ENCODE results near the gene METTL15. TPM values are rescaled to one million over a fixed set of nuclear protein-coding genes. Genes with fewer than 3 reads are reported as not detected.

The METTL15 gene
- total and polyA plus RNA-seq, 2 of the 8 experiments (the other 6 are each of a cell fraction or from before 2014, with no cell fraction given) = 5.4 to 10.5 TPM

DNA sequence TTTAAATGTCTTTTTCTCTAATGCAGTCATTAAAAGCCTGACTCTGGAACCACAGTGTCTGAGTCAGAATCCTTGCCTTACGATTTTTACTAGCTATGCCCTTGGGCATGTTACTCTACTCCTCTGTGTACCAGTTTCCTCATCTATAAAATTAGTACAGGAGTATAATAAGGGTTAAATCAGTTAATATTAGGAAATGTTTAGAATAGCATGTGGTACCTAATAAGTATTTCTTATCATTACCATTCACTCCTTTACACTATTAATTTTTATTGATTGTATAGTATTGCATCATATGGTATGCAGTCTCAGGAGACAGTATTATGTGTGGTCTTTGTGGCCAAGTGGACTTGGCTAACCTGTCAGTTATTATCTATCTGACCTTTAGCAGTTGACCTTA is 68.2 kb downstream of the METTL15 start (continued):
- TF ChIP-seq TBP (IDR thresholded peaks at IDR 0.05; ENCODE audit: low read depth, low read length) = no peak

DNA sequence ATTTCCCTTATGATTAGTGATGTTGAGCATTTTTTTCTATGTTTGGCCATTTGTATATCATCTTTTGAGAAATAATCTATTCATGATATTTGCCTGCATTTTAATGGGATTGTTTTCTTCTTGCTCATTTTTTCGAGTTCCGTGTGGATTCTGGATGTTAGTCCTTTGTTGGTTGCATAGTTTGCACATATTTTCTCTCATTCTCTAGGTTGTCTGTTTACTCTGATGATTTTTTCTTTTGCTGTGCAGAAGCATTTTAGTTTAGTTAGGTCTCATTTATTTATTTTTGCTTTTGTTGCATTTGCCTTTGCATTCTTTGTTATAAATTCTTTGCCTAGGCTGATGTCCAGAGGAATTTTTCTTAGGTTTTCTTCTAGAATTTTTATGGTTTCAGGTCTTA is 87.3 kb downstream of the METTL15 start:
- Histone ChIP-seq H3K14ac (ENCODE audit: insufficient read length) (no peak overlapping the region), H4K20me1 (replicated peaks in 1 of 2; ENCODE audit: control insufficient read depth in 1 of 2, insufficient read depth in 2 of 2, low read length in 2 of 2) (peaks cover 0 to 1% of the 10 kb centered on the region in 2 experiments), H3K23me2 (ENCODE audit: low read depth, low read length) (no peaks in the 10 kb centered on the region), H3K23ac (ENCODE audit: insufficient read length) (no peak overlapping the region), H2AFZ (ENCODE audit: low read length) (no peak overlapping the region), H2BK12ac (ENCODE audit: low read depth, low read length) (no peak overlapping the region), H3K79me1 (ENCODE audit: low read depth, low read length) (no peaks in the 10 kb centered on the region), H3K4me2 (ENCODE audit: insufficient read depth in 1 of 2, low read depth in 2 of 2, low read length in 2 of 2) (no peak overlapping the region), H3K4ac (replicated peaks; ENCODE audit: insufficient read length, low read depth, low read length) (no peak overlapping the region), H2BK120ac (replicated peaks; ENCODE audit: low read depth, low read length) (no peak overlapping the region), H2BK5ac (ENCODE audit: low read depth, low read length) (no peak overlapping the region), H4K5ac (ENCODE audit: insufficient read length, low read depth, low read length) (no peak overlapping the region), H3K4me1 (replicated peaks in 1 of 4; ENCODE audit: control insufficient read depth in 3 of 4, insufficient read depth in 4 of 4, low read length in 3 of 4) (no peaks in the 10 kb centered on the region), H3K56ac (replicated peaks; ENCODE audit: insufficient read length, low read depth, low read length) (no peak overlapping the region), H4K8ac (ENCODE audit: extremely low read depth, insufficient read depth, low read length) (no peak overlapping the region), H3K9me3 (ENCODE audit: insufficient read depth in 2 of 2, low read depth in 1 of 2, low read length in 1 of 2) (no peaks in the 10 kb centered on the region), H4K91ac (replicated peaks; ENCODE audit: insufficient read length, low read length) (no peak overlapping the region), H2BK15ac (ENCODE audit: low read length) (no peak overlapping the region), H3K4me3 (ENCODE audit: extremely low read depth in 1 of 4, insufficient read depth in 2 of 4, low read depth in 3 of 4, low read length in 4 of 4) (no peak overlapping the region), H3K9ac (replicated peaks in 1 of 4; ENCODE audit: extremely low read depth in 1 of 4, low read depth in 3 of 4, low read length in 3 of 4) (no peak overlapping the region), H3K27ac (ENCODE audit: low read depth, low read length) (no peak overlapping the region), H3K18ac (ENCODE audit: extremely low read depth, low read length) (no peak overlapping the region), H2BK20ac (ENCODE audit: low read length) (no peak overlapping the region), H3K27me3 (replicated peaks in 1 of 4; ENCODE audit: control insufficient read depth in 3 of 4, extremely low read depth in 1 of 4, insufficient read depth in 3 of 4, low read length in 3 of 4) (no peaks in the 10 kb centered on the region), H3K36me3 (ENCODE audit: control insufficient read depth in 2 of 4, insufficient read depth in 4 of 4, low read length in 3 of 4) (no peaks in the 10 kb centered on the region), H2AK5ac (ENCODE audit: low read depth, low read length) (no peak overlapping the region), H3K79me2 (ENCODE audit: control insufficient read depth in 1 of 2, insufficient read depth in 2 of 2, low read length in 2 of 2) (no peaks in the 10 kb centered on the region)
- FAIRE-seq (no peak), DNase-seq (ENCODE audit: low read depth in 1 of 2, low spot score in 2 of 2) (no peak)
- ChIA-PET POLR2A (ENCODE audit: partially characterized antibody) (no interaction called here), CTCF (ENCODE audit: partially characterized antibody) (no interaction called here)
- TF ChIP-seq CREB1 (IDR thresholded peaks at IDR 0.05) (no peak), HDAC2 (IDR thresholded peaks at IDR 0.05; ENCODE audit: borderline replicate concordance in 1 of 2, low read depth in 2 of 2, low read length in 2 of 2) (no peak), TAF1 (IDR thresholded peaks at IDR 0.05; ENCODE audit: low read depth, low read length) (no peak), HDAC6 (IDR thresholded peaks at IDR 0.05; ENCODE audit: low read depth, low read length) (no peak)
- TF ChIP-seq, protein P1, sequence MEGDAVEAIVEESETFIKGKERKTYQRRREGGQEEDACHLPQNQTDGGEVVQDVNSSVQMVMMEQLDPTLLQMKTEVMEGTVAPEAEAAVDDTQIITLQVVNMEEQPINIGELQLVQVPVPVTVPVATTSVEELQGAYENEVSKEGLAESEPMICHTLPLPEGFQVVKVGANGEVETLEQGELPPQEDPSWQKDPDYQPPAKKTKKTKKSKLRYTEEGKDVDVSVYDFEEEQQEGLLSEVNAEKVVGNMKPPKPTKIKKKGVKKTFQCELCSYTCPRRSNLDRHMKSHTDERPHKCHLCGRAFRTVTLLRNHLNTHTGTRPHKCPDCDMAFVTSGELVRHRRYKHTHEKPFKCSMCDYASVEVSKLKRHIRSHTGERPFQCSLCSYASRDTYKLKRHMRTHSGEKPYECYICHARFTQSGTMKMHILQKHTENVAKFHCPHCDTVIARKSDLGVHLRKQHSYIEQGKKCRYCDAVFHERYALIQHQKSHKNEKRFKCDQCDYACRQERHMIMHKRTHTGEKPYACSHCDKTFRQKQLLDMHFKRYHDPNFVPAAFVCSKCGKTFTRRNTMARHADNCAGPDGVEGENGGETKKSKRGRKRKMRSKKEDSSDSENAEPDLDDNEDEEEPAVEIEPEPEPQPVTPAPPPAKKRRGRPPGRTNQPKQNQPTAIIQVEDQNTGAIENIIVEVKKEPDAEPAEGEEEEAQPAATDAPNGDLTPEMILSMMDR (IDR thresholded peaks at IDR 0.05; ENCODE audit: control extremely low read depth in 1 of 3, insufficient read depth in 1 of 3, low read depth in 1 of 3, low read length in 3 of 3) = no peak
- 98% methylated on average over 2 of the region's 2 CpGs; no CpG with 5 or more reads in 1 of the 2 experiments for WGBS, 2 experiments (ENCODE audit: extremely low coverage in 1 of 2, insufficient coverage in 1 of 2, insufficient read length in 1 of 2, insufficient replicate concordance in 2 of 2, low coverage in 1 of 2, low lambda C conversion rate in 2 of 2, missing lambda C conversion rate in 1 of 2)
